ENCODE results near the gene ZNF622. TPM values are rescaled to one million over a fixed set of nuclear protein-coding genes. Genes with fewer than 3 reads are reported as not detected.

Gene ZNF622
- total and polyA plus RNA-seq, 10 of the 15 experiments (the other 5 are each of a cell fraction or from before 2014, with no cell fraction given): 9.0 to 60.3 (median 31.0) TPM

DNA sequence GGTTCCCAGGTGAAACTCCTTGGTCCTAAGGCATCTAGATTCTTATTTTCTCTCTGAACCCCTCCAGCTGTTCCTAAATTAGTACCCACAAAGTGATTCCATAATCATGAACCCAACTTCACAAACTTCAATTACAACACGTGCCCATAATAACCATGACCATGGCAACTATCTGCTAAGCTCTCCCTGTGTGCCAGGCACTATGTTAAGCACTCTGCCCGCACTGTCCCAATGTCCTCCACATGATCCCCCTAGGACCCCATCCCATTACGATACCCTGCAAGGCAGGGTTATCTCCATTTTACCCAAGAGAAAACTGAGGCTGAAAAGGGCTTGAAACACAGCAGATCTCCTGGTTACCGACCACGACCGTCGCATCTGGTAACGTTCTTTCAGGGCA lies 25.3 kb upstream of the ZNF622 start (continued):
- TF ChIP-seq, protein P1, sequence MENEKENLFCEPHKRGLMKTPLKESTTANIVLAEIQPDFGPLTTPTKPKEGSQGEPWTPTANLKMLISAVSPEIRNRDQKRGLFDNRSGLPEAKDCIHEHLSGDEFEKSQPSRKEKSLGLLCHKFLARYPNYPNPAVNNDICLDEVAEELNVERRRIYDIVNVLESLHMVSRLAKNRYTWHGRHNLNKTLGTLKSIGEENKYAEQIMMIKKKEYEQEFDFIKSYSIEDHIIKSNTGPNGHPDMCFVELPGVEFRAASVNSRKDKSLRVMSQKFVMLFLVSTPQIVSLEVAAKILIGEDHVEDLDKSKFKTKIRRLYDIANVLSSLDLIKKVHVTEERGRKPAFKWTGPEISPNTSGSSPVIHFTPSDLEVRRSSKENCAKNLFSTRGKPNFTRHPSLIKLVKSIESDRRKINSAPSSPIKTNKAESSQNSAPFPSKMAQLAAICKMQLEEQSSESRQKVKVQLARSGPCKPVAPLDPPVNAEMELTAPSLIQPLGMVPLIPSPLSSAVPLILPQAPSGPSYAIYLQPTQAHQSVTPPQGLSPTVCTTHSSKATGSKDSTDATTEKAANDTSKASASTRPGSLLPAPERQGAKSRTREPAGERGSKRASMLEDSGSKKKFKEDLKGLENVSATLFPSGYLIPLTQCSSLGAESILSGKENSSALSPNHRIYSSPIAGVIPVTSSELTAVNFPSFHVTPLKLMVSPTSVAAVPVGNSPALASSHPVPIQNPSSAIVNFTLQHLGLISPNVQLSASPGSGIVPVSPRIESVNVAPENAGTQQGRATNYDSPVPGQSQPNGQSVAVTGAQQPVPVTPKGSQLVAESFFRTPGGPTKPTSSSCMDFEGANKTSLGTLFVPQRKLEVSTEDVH (IDR thresholded peaks at IDR 0.05; ENCODE audit: low read depth, partially characterized antibody): no peak
- TF ChIP-seq, protein P2, sequence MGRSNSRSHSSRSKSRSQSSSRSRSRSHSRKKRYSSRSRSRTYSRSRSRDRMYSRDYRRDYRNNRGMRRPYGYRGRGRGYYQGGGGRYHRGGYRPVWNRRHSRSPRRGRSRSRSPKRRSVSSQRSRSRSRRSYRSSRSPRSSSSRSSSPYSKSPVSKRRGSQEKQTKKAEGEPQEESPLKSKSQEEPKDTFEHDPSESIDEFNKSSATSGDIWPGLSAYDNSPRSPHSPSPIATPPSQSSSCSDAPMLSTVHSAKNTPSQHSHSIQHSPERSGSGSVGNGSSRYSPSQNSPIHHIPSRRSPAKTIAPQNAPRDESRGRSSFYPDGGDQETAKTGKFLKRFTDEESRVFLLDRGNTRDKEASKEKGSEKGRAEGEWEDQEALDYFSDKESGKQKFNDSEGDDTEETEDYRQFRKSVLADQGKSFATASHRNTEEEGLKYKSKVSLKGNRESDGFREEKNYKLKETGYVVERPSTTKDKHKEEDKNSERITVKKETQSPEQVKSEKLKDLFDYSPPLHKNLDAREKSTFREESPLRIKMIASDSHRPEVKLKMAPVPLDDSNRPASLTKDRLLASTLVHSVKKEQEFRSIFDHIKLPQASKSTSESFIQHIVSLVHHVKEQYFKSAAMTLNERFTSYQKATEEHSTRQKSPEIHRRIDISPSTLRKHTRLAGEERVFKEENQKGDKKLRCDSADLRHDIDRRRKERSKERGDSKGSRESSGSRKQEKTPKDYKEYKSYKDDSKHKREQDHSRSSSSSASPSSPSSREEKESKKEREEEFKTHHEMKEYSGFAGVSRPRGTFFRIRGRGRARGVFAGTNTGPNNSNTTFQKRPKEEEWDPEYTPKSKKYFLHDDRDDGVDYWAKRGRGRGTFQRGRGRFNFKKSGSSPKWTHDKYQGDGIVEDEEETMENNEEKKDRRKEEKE (IDR thresholded peaks at IDR 0.05): no peak
- TF ChIP-seq RAD51 (IDR thresholded peaks at IDR 0.05) (no peak), TCF7 (IDR thresholded peaks at IDR 0.05; ENCODE audit: borderline replicate concordance) (no peak), JUNB (IDR thresholded peaks at IDR 0.05) (no peak)

DNA sequence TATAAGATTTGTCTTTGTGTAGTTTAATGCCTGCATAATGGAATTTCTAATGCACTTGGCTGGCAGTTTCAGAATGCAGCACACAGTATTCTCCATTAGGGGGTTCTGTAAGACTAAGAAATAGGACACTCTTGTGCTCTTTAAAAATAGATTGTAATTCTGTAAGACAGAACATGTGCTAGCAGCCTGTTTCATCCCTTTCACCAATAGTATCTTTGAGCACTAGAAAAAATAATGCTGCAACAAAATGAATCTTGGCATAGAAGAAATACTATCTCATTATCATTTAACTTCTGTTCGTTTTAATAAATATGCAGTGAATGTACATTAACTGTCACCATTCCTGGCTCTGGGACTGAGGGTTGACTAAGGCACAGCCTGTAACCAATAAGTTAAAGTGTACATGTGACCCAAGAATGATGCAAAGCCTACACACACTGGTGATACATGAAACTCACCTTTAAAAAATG lies 23.8 kb upstream of the ZNF622 start:
- intact Hi-C loops (cut with micrococcal nuclease; ENCODE audit: unreplicated experiment) (loop anchor here (1.0 to 5.0 kb wide), 2 partner anchors 61 to 713 kb away; no protein-coding TSS in a partner anchor), in situ Hi-C loops (cut with MboI) (no loop called here)
- ATAC-seq (peak; percentile 82), FAIRE-seq (peak; percentile 7), DNase-seq (ENCODE audit: low read depth, low spot score) (no peak)
- Histone ChIP-seq H3K9ac (ENCODE audit: control insufficient read depth, insufficient read depth, low read length) (no peak overlapping the region), H3K4me3 (no peak overlapping the region), H3K36me3 (ENCODE audit: control insufficient read depth in 2 of 2, insufficient read depth in 2 of 2, low read length in 1 of 2) (no peaks in the 10 kb centered on the region), H3K27me3 (replicated peaks in 1 of 2; ENCODE audit: control insufficient read depth in 2 of 2, insufficient read depth in 2 of 2, low read length in 1 of 2) (no peaks in the 10 kb centered on the region; a peak in 1 of 4 replicates), H4K20me1 (ENCODE audit: control insufficient read depth, insufficient read depth) (no peaks in the 10 kb centered on the region), H3K27ac (ENCODE audit: control insufficient read depth, insufficient read depth) (no peak overlapping the region), H2AFZ (ENCODE audit: control insufficient read depth, low read depth, low read length) (no peak overlapping the region), H3K4me1 (ENCODE audit: control insufficient read depth, insufficient read depth, low read length) (no peaks in the 10 kb centered on the region), H3K4me2 (ENCODE audit: control insufficient read depth, insufficient read depth) (no peak overlapping the region), H3K79me2 (ENCODE audit: control insufficient read depth, insufficient read depth, low read length) (no peaks in the 10 kb centered on the region), H3K9me3 (replicated peaks; ENCODE audit: control insufficient read depth, insufficient read depth, low read length) (no peaks in the 10 kb centered on the region)
- no TSS peak for BruUV-seq (replicated peaks)
- TF ChIP-seq SMAD5 (IDR thresholded peaks at IDR 0.05; ENCODE audit: low read depth) (no peak), ZZZ3 (IDR thresholded peaks at IDR 0.05; ENCODE audit: control insufficient read depth, insufficient read length, low read depth) (no peak), RAD21 (IDR thresholded peaks at IDR 0.05; ENCODE audit: insufficient read depth, low read depth, low read length) (peak; percentile 73), MTA3 (IDR thresholded peaks at IDR 0.05; ENCODE audit: borderline replicate concordance, low read length) (no peak), SMC3 (IDR thresholded peaks at IDR 0.05; ENCODE audit: borderline replicate concordance, low read length) (peak; percentile 17; the same call in 1 of the 2 replicates)
- TF ChIP-seq, protein P3, sequence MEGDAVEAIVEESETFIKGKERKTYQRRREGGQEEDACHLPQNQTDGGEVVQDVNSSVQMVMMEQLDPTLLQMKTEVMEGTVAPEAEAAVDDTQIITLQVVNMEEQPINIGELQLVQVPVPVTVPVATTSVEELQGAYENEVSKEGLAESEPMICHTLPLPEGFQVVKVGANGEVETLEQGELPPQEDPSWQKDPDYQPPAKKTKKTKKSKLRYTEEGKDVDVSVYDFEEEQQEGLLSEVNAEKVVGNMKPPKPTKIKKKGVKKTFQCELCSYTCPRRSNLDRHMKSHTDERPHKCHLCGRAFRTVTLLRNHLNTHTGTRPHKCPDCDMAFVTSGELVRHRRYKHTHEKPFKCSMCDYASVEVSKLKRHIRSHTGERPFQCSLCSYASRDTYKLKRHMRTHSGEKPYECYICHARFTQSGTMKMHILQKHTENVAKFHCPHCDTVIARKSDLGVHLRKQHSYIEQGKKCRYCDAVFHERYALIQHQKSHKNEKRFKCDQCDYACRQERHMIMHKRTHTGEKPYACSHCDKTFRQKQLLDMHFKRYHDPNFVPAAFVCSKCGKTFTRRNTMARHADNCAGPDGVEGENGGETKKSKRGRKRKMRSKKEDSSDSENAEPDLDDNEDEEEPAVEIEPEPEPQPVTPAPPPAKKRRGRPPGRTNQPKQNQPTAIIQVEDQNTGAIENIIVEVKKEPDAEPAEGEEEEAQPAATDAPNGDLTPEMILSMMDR (IDR thresholded peaks at IDR 0.05 in 2 of 3, conservative IDR thresholded peaks at IDR 0.05 in 1 of 3; ENCODE audit: control insufficient read depth in 2 of 3, extremely low read depth in 1 of 3, insufficient read depth in 1 of 3, low read depth in 3 of 3, low read length in 3 of 3): peak; percentile 33 to 49 (median 35); a peak in 5 of 6 replicates
- POLR2A ChIA-PET: interaction anchor here (0.5 kb wide), 1 partner anchor 12 kb away, joined by 4 read pairs; no protein-coding TSS in a partner anchor
- RAD21 ChIA-PET (ENCODE audit: unreplicated experiment): no interaction called here
- SMC1A ChIA-PET (ENCODE audit: uncharacterized antibody, unreplicated experiment): interaction anchor here (1.2 to 1.5 kb wide), 2 partner anchors 62 to 328 kb away, joined by 3 to 4 read pairs; no protein-coding TSS in a partner anchor
- WGBS (ENCODE audit: insufficient coverage, insufficient replicate concordance, low lambda C conversion rate, missing lambda C conversion rate): 0% methylated on average over 1 of the region's 1 CpG
- CTCF ChIA-PET: interaction anchor here (1.0 to 1.9 kb wide), 6 partner anchors 54 to 643 kb away, joined by 3 to 17 read pairs (median 4); no protein-coding TSS in a partner anchor

Measured in GM12878 (cell line).